KMS-11 (cell line): Measurements from ENCODE around the gene SLC19A1.

Source experiments
- H2AFZ ChIP-seq: fragments of 200-600 bp; sonication (generic); 2 replicates; pipeline ENCODE4 v1.6.1; 2016; ENCODE audit warnings: antibody characterized with exemption, mixed run types, low read depth
- H3K27ac ChIP-seq: fragments of 200-600 bp; sonication (generic); 2 replicates; pipeline ENCODE4 v1.6.1; 2016; ENCODE audit warnings: mild to moderate bottlenecking, mixed run types
- H3K27me3 ChIP-seq: fragments of 200-600 bp; sonication (generic); 2 replicates; pipeline ENCODE4 v1.6.1; 2017; ENCODE audit warnings: mild to moderate bottlenecking, low read depth, mixed run types, moderate library complexity; ENCODE audit not compliant: insufficient read depth
- H3K36me3 ChIP-seq: fragments of 200-600 bp; sonication (generic); 2 replicates; pipeline ENCODE4 v1.6.1; 2017; ENCODE audit warnings: mild to moderate bottlenecking, mixed run types; ENCODE audit not compliant: insufficient read depth
- H3K4me1 ChIP-seq: fragments of 200-600 bp; sonication (generic); 2 replicates; pipeline ENCODE4 v1.6.1; 2016; ENCODE audit warnings: mild to moderate bottlenecking, low read depth, mixed run types; ENCODE audit not compliant: poor library complexity, severe bottlenecking
- H3K4me2 ChIP-seq: fragments of 200-600 bp; sonication (generic); 2 replicates; pipeline ENCODE4 v1.7.0; 2016; ENCODE audit warnings: mild to moderate bottlenecking, mixed run types
- H3K4me3 ChIP-seq: fragments of 200-600 bp; sonication (generic); IDR thresholded peaks from 2 replicates; pipeline ENCODE4 v1.6.1; 2017; ENCODE audit warnings: low read depth, low read length, mixed read lengths; ENCODE audit not compliant: insufficient read depth
- H3K79me2 ChIP-seq: fragments of 200-600 bp; sonication (generic); 2 replicates; pipeline ENCODE4 v1.6.1; 2016; ENCODE audit warnings: low read depth, mixed run types; ENCODE audit not compliant: insufficient read depth
- H3K9ac ChIP-seq: fragments of 200-600 bp; sonication (generic); 2 replicates; pipeline ENCODE4 v1.6.1; 2016; ENCODE audit warnings: mild to moderate bottlenecking, mixed run types
- H4K20me1 ChIP-seq: fragments of 200-600 bp; sonication (generic); 2 replicates; pipeline ENCODE4 v1.6.1; 2016; ENCODE audit warnings: mild to moderate bottlenecking, mixed run types; ENCODE audit not compliant: insufficient read depth
- CTCF ChIP-seq: fragments of 200-600 bp; sonication (generic); conservative IDR thresholded peaks from 2 replicates; pipeline ENCODE4 v1.6.1; 2017; ENCODE audit warnings: low read depth, mild to moderate bottlenecking, antibody characterized with exemption, low read length, moderate library complexity, mixed read lengths

SLC19A1 gene

DNA sequence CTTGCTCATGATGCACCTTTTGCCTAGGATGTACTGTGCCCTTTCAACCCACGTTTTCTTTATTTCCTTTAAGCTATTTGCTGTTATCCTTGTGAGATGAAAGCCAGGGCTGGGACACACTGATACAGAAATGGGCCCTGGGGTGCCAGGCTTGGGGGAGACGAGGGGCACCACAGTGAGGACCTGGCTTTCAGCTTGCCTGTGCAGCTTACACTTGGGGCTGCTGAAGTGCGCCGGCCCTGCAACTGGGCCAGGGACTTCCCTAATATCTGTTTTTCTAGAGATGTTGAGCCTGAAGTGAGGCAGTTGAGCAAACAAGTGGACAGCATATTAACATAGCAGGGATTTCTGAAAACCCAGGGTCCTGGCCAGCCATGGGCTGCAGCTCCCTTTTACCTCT lies 42.5 kb upstream of the SLC19A1 start:
- Histone ChIP-seq H3K79me2 (no peaks in the 10 kb centered on the region), H3K4me2 (no peak overlapping the region), H3K27ac (no peak overlapping the region), H3K4me3 (no peak overlapping the region), H4K20me1 (no peaks in the 10 kb centered on the region), H3K9ac (no peak overlapping the region), H3K27me3 (peaks cover 77% of the 10 kb centered on the region), H3K36me3 (no peaks in the 10 kb centered on the region), H2AFZ (no peak overlapping the region), H3K4me1 (no peaks in the 10 kb centered on the region)
- no peak for TF ChIP-seq CTCF

GRCh38 chr21:45583831-45584509 lies 41.7 kb upstream of the SLC19A1 start:
- Histone ChIP-seq H3K4me1 (no peaks in the 10 kb centered on the region), H3K9ac (no peak overlapping the region), H3K27me3 (peaks cover 69% of the 10 kb centered on the region), H2AFZ (no peak overlapping the region), H3K4me3 (no peak overlapping the region), H3K36me3 (no peaks in the 10 kb centered on the region), H4K20me1 (no peaks in the 10 kb centered on the region), H3K4me2 (no peak overlapping the region), H3K27ac (no peak overlapping the region), H3K79me2 (no peaks in the 10 kb centered on the region)
- TF ChIP-seq CTCF = no peak

DNA sequence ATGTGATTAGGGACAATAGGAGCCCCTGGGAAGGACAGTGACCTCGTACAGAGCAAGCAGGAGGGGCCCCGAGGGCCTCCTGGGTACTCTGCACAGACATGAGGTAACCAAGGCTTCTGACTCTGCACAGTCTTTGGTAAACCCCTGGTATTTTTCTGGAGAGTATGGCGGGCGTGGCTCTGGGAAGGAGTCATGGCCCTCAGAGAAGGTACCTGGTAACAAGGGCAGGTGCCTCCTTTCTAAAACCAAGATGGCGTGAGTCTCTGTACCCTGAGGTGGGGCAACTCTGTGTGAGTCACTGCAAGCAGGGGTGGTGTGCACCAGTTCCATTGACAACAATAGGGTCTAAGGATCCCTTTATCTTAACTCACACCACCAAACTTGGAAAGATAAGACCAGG lies 39.9 kb upstream of the SLC19A1 start:
- H3K36me3 ChIP-seq = no peaks in the 10 kb centered on the region
- no peak overlapping the region for H3K27ac ChIP-seq
- no peak overlapping the region for H3K4me3 ChIP-seq
- H3K79me2 ChIP-seq = no peaks in the 10 kb centered on the region
- no peaks in the 10 kb centered on the region for H3K4me1 ChIP-seq
- H3K9ac ChIP-seq = no peak overlapping the region
- H3K27me3 ChIP-seq = peaks cover 60% of the 10 kb centered on the region
- no peak overlapping the region for H3K4me2 ChIP-seq
- H4K20me1 ChIP-seq = no peaks in the 10 kb centered on the region
- TF ChIP-seq CTCF = no peak
- H2AFZ ChIP-seq = no peak overlapping the region

DNA sequence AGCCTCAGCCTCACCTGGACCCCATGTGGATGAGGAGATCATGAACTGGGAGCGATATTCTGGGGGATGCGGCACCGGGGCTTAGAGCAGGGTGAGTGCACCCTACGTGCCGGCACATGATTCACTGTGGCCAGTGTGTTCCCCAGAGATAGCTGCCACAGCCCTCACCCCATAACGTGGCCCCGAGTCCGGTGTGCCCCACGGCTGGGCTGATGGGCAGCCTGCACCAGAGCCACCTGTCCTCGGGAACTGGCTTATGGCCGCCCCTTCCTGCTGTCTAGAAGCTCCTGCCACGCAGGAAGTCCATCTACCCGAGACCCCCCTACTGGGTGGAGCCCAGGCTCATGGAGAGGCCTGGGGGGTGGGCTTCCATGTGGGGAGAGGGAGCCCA lies 39.1 kb upstream of the SLC19A1 start:
- Histone ChIP-seq H3K79me2 (no peaks in the 10 kb centered on the region), H3K27me3 (peaks cover 59% of the 10 kb centered on the region), H3K4me2 (no peak overlapping the region), H3K27ac (no peak overlapping the region), H4K20me1 (no peaks in the 10 kb centered on the region), H3K4me3 (no peak overlapping the region), H3K9ac (no peak overlapping the region), H2AFZ (no peak overlapping the region), H3K4me1 (no peaks in the 10 kb centered on the region), H3K36me3 (no peaks in the 10 kb centered on the region)
- no peak for TF ChIP-seq CTCF
